ENCODE data around the gene HPDL.
A peak's percentile ranks its signal among the peaks of the same experiment; 100 is the strongest.

The HPDL gene

DNA sequence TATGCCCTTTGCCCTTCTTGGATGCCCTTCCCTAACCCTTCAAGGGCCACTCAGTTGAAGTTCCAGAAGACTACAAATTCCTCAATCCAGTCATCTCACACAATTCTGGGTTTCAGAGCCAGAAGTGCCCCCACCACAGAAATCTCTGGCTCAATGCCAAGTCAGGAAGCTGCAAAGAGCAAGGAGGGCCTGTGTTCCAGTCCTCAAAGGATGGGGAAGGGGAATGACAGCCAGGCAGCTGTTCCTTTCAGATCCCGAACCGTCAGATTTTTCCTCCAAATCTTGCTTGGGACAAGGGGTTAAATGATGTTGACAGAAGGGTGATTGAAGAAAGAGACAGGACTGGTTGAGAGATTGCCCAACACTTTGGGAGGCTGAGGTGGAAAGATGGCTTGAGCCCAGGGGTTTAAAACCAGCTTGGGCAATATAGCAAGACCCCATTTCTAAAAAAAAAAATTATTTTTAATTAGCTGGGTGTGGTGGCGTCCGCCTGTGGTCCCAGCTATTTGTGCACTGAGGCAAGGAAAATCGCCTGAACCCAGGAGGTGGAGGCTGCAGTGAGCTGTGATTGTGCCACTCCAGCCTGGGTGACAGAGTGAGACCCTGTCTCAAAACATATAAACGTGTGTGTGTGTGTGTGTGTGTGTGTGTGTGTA is 716 bp upstream of the HPDL start:
- DNase-seq = no peak

- DNase-seq = no peak
Measured at GRCh38 chr1:45327644-45328515, 1.2 kb downstream of the HPDL start.

GRCh38 chr1:45328680-45329079 is 2.0 kb downstream of the HPDL start:
- DNase-seq = no peak

- no peak for DNase-seq
Measured at GRCh38 chr1:45329445-45329844, 2.8 kb downstream of the HPDL start.

DNA sequence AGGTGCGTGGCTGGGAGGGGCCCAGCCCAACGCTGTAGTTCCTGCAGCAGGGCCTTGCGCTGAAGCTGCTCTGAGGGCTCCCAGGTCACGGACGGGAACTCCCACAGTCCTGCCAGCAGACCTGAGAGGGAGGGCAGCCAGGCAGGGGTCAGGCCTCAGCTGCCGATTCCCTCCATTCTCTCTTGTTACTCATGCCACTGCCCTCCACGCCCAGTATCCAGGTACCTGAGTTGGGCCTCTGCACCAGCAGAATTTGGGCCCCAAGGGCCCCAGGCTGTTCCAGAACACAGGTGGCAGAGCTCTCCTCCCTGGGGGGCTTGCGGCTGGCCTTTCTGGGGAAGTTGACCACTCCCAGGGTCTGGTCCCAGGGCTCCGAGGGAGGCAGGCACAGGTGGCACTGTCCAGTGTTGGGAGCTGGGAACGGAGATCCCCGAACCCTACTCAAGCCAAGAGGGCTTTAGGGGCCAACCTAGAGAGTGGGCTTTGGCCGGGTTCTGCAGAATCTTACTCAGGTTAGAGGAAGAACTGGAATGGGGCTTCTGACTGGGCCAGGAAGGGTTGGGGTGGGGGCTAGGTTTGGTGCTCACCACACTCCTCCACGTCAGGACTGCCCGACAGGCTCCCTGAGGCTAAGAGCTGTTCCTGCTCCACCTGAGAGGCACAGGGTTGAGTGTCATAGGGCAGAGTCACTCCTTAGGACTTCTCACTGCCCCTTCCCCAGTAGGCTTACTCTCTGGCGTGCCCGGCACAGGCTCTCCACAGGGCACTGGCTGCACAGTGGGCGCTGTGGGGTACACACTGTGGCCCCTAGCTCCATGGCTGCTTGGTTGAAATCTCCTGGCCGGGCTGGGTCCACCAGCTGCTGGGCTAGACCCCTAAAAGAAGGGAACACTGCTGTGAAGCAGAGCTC is 5.0 kb downstream of the HPDL start:
- DNase-seq = no peak

DNA sequence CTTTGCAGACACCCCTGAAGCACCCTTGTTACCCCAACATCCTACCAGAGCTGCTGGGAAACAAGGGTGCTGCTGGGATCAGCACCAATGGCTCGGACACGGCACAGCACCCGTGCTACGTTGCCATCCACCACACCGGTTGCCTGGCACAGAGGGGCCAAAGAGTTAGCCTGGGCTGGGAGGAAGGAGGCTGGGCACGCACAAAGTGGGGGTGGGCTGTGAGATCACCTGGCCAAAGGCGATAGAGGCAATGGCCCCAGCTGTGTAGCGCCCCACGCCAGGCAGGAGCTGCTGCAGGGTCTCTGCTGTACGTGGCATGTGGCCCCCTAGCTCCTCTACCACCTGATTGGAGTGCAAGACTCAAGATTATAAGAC is 5.6 kb downstream of the HPDL start:
- DNase-seq = no peak

DNA sequence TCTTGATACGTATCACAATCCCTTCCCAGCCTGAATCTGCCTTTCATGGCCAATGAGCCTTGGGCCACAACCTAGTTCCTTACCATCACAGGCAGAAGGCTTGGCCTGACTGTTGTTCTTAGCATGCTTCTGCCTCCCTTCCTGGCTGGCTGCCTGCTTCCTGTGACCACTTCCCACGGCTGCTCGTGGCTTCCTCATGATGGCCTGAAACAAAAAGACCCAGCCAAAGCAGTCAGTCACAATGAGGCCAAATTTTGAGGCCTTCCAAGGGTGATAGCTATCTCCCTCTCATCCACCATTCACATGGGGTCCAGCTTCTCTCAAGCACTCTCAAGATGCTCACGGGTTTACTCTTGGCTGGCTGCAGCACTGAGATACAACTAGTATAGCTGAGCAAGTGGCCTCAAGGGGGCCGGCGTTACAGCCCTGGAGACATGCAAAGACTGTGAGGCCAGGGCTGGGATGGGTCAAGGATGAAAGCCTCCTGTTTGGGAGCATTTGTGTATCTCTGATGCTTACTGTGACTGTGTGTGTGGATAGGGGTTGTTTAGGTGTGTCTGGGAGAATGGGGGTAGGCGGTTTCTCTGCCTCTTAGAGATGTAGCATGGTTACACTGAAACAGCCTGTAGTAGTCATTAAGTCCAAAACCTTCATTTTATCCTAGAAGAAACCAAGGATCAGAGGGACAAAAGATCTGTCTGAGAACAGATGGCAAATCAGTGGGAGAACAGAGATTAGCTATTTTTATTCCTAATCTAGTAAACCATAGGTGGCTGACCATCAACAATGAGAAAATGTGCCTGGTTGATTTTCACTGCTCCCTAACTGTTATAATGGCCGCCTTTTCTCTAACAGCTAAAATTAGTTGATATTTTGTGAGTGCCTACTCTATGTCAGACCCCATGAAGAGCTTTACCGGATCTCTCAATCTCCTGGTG is 7.9 kb downstream of the HPDL start:
- DNase-seq = no peak

- DNase-seq = no peak
Measured at GRCh38 chr1:45335855-45336324, 9.2 kb downstream of the HPDL start.

- no peak for DNase-seq
Measured at GRCh38 chr1:45337630-45338325, 11.1 kb downstream of the HPDL start.

DNA sequence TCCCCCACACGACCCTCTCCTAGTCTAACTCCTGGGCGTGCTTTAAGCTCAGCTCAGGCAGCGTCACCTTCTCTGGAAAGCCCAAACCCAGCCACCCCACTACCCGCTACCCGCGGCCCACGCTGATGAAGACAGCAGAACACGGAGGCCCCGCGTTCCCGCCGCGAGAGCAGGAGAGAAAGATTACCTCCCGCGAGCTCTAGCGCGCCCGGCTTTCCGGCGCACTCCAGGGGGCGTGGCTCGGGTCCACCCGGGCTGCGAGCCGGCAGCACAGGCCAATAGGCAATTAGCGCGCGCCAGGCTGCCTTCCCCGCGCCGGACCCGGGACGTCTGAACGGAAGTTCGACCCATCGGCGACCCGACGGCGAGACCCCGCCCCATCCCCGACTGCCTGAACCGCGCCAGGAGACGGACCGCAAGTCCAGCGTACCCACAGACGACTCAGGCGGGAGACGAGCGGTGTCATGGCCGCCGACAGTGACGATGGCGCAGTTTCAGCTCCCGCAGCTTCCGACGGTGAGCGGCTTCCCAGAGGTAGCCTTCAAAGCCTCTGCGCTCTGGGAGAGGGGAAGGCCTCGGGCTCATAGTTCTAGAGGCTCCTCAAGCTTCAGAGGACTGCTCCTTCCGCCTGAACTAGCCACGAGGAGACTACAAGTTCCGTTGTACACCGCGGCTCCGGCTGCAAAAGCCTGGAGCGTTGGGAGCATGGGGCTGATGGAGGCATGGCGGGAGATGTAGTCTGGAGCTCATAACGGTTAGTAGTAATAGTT is 13.3 kb downstream of the HPDL start, which contains the start of the genes MUTYH and TOE1:
Gene MUTYH (minus strand): TSS at position 652 of the 770 bp plus-strand sequence. CDS start 5,935 bp downstream, outside the sequence.
Gene TOE1 (plus strand): TSS at position 382 of the 770 bp plus-strand sequence. CDS start 83 bp downstream, at position 465.
- DNase-seq = peak; percentile 99

GRCh38 chr1:45340816-45341466 is 14.2 kb downstream of the HPDL start:
- peak; percentile 54 for DNase-seq

DNA sequence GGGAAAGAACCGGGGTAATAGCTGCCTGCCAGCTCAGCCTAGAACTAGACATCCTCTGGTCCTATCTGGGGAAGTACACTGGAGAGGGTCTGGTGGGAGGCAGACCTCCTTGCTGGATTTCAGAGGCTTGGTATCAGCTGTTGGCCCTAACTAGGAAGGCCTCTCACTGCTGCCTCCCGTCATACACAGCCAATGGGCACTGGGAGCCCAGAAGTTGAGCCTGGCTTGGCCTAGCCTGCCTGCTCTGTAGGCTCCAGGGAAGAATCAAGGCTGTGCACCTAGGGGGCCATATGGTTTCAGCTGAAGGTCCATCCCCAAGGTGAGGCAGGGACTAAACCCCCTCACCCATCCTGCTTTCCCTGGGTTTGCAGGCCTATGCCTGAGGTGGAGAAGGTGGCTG is 17.8 kb downstream of the HPDL start:
- no peak for DNase-seq

- DNase-seq = no peak
Measured at GRCh38 chr1:45345014-45345413, 18.3 kb downstream of the HPDL start.

DNA sequence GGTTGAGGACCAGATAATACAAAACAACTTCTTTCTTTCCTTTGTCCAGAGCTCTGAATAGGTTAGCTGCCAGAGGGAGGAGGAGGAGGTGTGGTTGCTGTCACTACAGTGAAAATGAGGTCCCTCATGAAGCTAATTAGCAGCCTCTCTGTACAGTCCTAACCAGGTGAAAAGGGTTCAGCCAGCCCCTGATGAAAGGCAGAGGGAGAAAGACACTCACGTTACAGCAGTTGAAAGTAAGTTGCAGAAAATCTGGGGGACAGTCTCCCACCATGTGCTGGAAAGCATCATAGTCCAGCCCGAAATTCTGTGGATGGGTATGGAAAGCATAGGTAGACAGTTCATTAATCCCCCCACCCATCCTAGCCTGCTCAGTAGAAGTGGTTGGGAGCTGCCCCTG is 19.8 kb downstream of the HPDL start:
- no peak for DNase-seq

DNA sequence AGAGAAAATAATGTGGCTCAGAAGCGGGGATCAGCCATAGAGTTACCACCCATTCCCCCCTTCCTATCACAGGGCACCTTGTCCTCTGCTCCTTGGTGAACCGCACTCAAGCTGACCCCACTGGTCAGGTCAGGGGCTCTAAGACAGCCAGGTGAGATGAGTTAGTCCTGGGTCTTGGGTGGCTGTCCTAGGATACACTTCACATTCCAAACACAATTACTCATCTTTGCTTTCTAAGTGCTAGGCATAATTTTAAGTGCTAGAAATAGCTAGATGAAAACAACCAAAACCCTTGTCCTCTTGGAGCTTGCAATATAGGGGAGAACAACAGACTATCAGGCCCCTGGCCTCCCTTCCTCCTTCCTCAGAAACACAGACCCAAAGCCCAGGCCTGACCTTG is 21.3 kb downstream of the HPDL start:
- DNase-seq = no peak

DNA sequence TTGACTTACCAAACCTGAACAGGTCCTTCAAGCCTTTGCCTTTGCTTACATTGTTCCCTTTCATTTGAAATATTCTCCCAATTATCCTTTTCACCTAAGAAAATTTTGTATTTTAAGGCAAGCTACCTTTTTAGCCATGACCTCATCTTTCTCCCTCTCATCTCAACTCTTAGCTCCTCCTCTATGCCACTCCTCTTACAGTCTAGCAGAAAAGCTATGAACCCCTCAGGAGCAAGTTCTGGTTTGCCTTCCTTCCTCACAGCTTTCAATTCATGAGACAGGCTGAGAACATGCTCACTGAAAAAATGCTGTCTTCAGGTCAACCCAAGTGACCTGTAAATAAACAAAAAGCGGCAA is 21.9 kb downstream of the HPDL start:
- DNase-seq = no peak

GRCh38 chr1:45348966-45349677 is 22.4 kb downstream of the HPDL start:
- no peak for DNase-seq

- no peak for DNase-seq
Measured at GRCh38 chr1:45351508-45351907, 24.8 kb downstream of the HPDL start.

DNA sequence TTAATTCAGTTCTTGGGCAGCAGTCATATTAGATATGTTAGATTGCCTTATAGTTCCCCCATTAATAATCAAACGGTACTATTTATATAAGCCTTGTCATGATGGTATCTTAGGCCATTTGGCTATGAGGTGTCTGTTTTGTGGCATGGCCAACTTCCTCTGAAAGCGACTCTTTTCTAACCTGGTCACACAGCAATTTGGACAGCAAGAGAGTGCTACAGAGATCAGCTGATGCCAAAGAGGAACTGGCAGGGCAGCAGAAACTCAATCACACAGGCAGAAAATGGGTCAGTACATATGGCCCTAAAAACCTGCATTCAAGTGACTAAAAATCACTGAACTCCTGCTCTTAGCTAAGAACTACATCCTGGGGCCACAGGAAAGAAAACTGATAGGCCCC is 27.0 kb downstream of the HPDL start:
- DNase-seq = no peak
